Breast epithelium (tissue), 4 donors: ENCODE measurements around the gene ITM2B. TPM values are rescaled to one million over a fixed set of nuclear protein-coding genes. Genes with fewer than 3 reads are reported as not detected.

Experiments used
- DNase-seq, 2 donors: peaks; one replicate each; pipeline ENCODE4 v3.0.0-alpha.2; 2019; ENCODE audit warnings: low spot score in 2 of 2
- H3K27ac ChIP-seq, 2 donors: fragments of 200-600 bp; sonication (generic) in 1 of 2; one replicate each; pipeline ENCODE4 v1.5.1; 2016 to 2019; ENCODE audit warnings: mild to moderate bottlenecking in 1 of 2
- H3K27me3 ChIP-seq, 2 donors: fragments of 200-600 bp; sonication (generic) in 1 of 2; one replicate each; pipeline versions ENCODE4 v1.5.1 to v1.6.0; 2017 to 2019; ENCODE audit warnings: control low read depth in 1 of 2, mild to moderate bottlenecking in 1 of 2
- H3K36me3 ChIP-seq: fragments of 200-600 bp; one replicate; pipeline ENCODE4 v1.5.1; 2019
- H3K4me1 ChIP-seq, 2 donors: fragments of 200-600 bp; sonication (generic); one replicate each; pipeline ENCODE4 v1.5.1; 2016 to 2019; ENCODE audit warnings: control low read depth in 1 of 2
- H3K4me3 ChIP-seq, 3 donors: fragments of 200-600 bp; sonication (generic); 1 replicate in 2 of 3; 2 replicates in 1 of 3; pipeline ENCODE4 v1.5.1; 2016 to 2019; ENCODE audit warnings: mild to moderate bottlenecking in 3 of 3, moderate library complexity in 2 of 3
- H3K9me3 ChIP-seq, 2 donors: fragments of 200-600 bp; sonication (generic) in 1 of 2; one replicate each; pipeline ENCODE4 v1.5.1; 2016 to 2019; ENCODE audit warnings: control low read depth in 1 of 2
- POLR2A ChIP-seq: fragments of 450-650 bp; IDR thresholded peaks from one replicate; pipeline ENCODE4 v1.6.1; 2016; ENCODE audit warnings: antibody characterized with exemption, mild to moderate bottlenecking, moderate library complexity
- POLR2AphosphoS5 ChIP-seq, 3 donors: sonication (generic); formaldehyde crosslinking; IDR thresholded peaks; one replicate each; pipeline ENCODE4 v1.6.1; 2017; ENCODE audit warnings: antibody characterized with exemption in 3 of 3
- intact Hi-C: fragments of 100-400 bp; cut with DNase I; formaldehyde crosslinking; loops from one replicate; pipeline ENCODE4 v1.15.1; 2023; ENCODE audit warnings: low total_unique reads
- total RNA-seq, 3 donors: library from RNA; depleted of rRNA; stranded (reverse); fragments of >200 nt; gene quantifications; one replicate each; pipeline ENCODE4 v1.1.0, GENCODE V29; 2016
- TF ChIP-seq, protein P1 (sequence below), 3 donors: fragments of 450-650 bp; IDR thresholded peaks; one replicate each; pipeline ENCODE4 v1.5.1; 2016 to 2017; ENCODE audit warnings: antibody characterized with exemption in 3 of 3, mild to moderate bottlenecking in 3 of 3, moderate library complexity in 3 of 3

The ITM2B gene
- total RNA-seq, 3 donors from 2014 or later = 369 to 727 (median 475) TPM

DNA sequence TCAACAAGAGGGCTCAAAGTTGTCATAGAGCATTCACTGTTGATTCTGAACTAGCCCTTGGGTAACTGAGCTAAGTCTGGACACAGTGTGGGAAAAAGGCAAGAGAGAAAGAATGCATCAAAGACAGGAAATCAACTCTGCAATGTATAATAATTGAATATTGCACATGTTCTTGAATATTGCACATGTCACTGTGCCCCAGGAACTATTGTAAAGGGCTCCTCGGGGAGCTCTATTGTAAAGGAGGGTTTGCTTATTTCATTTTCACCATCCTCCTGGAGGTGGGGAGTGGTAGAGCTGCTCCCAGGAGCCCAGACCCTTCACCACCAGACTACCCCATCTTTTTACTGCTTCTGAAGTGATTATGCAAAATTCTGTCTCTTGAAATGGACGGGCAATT, 44.4 kb upstream of the ITM2B start:
- H3K4me3 ChIP-seq = no peak overlapping the region
- intact Hi-C loops = no loop called here
- H3K36me3 ChIP-seq = no peaks in the 10 kb centered on the region
- no peaks in the 10 kb centered on the region for H3K9me3 ChIP-seq
- H3K27me3 ChIP-seq = no peaks in the 10 kb centered on the region
- TF ChIP-seq, protein P1, sequence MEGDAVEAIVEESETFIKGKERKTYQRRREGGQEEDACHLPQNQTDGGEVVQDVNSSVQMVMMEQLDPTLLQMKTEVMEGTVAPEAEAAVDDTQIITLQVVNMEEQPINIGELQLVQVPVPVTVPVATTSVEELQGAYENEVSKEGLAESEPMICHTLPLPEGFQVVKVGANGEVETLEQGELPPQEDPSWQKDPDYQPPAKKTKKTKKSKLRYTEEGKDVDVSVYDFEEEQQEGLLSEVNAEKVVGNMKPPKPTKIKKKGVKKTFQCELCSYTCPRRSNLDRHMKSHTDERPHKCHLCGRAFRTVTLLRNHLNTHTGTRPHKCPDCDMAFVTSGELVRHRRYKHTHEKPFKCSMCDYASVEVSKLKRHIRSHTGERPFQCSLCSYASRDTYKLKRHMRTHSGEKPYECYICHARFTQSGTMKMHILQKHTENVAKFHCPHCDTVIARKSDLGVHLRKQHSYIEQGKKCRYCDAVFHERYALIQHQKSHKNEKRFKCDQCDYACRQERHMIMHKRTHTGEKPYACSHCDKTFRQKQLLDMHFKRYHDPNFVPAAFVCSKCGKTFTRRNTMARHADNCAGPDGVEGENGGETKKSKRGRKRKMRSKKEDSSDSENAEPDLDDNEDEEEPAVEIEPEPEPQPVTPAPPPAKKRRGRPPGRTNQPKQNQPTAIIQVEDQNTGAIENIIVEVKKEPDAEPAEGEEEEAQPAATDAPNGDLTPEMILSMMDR (IDR thresholded peaks at IDR 0.05) = no peak
- no peaks in the 10 kb centered on the region for H3K4me1 ChIP-seq
- DNase-seq = no peak
- no peak overlapping the region for H3K27ac ChIP-seq

DNA sequence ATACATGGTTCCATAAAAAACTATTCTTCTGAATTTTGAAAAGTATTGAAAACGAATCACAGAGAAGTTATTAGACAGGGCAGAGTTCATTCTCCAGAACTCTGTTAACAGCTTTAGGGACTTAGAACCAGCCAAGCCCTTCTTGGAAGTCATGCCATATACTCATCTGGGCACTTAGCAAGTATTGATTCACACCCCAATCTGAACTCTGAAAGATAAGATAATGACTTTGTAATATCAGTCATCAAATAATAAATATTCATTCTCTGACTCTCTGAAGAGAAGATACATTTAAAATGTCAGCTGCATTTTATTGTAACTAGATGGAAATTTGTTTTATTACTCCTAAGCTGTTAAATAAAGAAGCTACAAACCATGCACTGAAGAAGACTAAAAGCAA, 43.8 kb upstream of the ITM2B start:
- H3K4me3 ChIP-seq = no peak overlapping the region
- intact Hi-C loops = no loop called here

DNA sequence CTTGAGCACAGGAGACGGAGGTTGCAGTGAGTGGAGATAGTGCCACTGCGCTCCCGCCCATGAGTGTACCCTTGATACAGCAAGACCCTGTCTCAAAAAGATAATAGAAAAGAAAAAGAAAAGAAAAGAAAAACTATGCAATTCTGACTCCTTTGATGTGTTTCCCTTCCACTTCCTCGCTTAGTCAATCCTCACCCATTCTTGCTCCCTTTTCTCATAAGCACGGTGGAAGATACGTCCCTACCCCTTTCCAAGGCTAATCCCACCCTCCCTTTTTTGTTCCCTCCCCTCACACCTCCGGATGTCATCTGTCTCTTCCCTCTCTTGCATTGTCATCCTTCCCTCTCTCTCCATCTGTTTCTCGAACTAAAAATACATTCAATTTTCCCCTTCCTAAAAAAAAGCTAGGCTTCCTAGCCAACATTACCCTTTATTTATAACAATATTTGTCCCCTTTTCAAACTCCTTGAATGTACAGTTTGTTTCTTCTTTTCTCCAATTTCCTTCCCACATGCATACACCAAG, 40.5 kb upstream of the ITM2B start:
- Histone ChIP-seq H3K4me1 (no peaks in the 10 kb centered on the region), H3K27ac (no peak overlapping the region), H3K27me3 (no peaks in the 10 kb centered on the region), H3K36me3 (no peaks in the 10 kb centered on the region), H3K9me3 (no peaks in the 10 kb centered on the region), H3K4me3 (no peak overlapping the region)
- no peak for TF ChIP-seq POLR2A
- no peak for TF ChIP-seq POLR2AphosphoS5 (IDR thresholded peaks at IDR 0.05)
- TF ChIP-seq, protein P1 (IDR thresholded peaks at IDR 0.05) = no peak
- no peak for DNase-seq
- intact Hi-C loops = no loop called here

More for the DNA sequence above, 43.8 kb upstream of the ITM2B start:
- H3K36me3 ChIP-seq = no peaks in the 10 kb centered on the region
- no peaks in the 10 kb centered on the region for H3K4me1 ChIP-seq
- no peak for DNase-seq
- TF ChIP-seq POLR2A (no peak), POLR2AphosphoS5 (IDR thresholded peaks at IDR 0.05) (no peak)
- TF ChIP-seq, protein P1 (IDR thresholded peaks at IDR 0.05) = no peak
- H3K27me3 ChIP-seq = no peaks in the 10 kb centered on the region
- no peak overlapping the region for H3K27ac ChIP-seq
- H3K9me3 ChIP-seq = no peaks in the 10 kb centered on the region

DNA sequence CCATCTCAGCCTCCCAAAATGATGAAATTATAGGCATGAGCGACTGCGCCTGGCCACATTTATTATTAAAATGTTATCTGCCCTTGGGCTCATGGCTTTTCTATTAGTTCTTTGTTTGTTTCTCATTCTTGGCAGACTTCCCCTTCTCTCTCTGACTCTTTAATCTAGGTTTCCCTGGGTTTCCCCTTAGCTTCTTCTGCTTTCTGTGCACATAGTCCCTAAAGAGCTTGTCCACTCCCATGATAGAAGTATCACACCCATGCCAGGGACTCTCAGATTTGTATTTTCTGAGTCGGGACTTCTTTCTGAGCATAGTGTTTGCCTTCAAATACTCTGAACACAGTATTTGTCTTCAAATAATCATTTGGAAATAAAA, 38.6 kb upstream of the ITM2B start:
- Histone ChIP-seq H3K4me1 (no peaks in the 10 kb centered on the region), H3K4me3 (no peak overlapping the region), H3K36me3 (no peaks in the 10 kb centered on the region), H3K27me3 (no peaks in the 10 kb centered on the region), H3K27ac (no peak overlapping the region), H3K9me3 (no peaks in the 10 kb centered on the region)
- no peak for DNase-seq
- intact Hi-C loops = no loop called here
- TF ChIP-seq POLR2AphosphoS5 (IDR thresholded peaks at IDR 0.05) (no peak), POLR2A (no peak)
- TF ChIP-seq, protein P1 (IDR thresholded peaks at IDR 0.05) = no peak

DNA sequence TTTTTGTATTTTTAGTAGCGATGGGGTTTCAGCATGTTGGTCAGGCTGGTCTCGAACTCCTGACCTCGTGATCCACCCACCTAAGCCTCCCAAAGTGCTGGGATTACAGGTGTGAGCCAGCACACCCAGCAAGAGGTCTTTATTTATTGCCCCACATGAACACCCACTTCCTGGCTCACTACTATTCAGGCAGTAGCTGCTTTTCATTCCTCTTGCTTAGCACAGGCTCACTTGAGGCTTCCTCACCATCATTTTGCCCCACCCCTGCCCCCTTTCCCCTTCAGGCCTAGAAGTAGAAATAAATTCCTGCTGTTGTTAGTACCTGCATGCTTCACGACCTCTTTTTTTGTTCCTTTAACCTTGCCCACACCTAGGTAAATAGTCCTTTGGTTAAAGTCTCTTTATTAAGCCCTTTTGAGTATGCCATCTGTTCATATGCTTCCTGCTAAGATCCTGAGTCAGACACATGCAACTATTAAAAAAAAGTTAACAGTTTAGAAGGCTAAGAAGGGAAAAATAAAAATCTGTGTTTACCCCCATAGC, 33.5 kb upstream of the ITM2B start:
- Histone ChIP-seq H3K4me1 (no peaks in the 10 kb centered on the region), H3K9me3 (no peaks in the 10 kb centered on the region), H3K36me3 (no peaks in the 10 kb centered on the region), H3K27ac (no peak overlapping the region), H3K4me3 (no peak overlapping the region), H3K27me3 (no peaks in the 10 kb centered on the region)
- TF ChIP-seq, protein P1 (IDR thresholded peaks at IDR 0.05) = no peak
- TF ChIP-seq POLR2AphosphoS5 (IDR thresholded peaks at IDR 0.05) (no peak), POLR2A (no peak)
- intact Hi-C loops = loop anchor here (1.0 kb wide), 1 partner anchor 25 kb away; no protein-coding TSS in a partner anchor
- no peak for DNase-seq
